ENCODE data around the gene MRPL38. TPM values are rescaled to one million over a fixed set of nuclear protein-coding genes. Genes with fewer than 3 reads are reported as not detected.

The MRPL38 gene
- total RNA-seq, 2 donors from 2014 or later, result 27.2 to 36.4 TPM

DNA sequence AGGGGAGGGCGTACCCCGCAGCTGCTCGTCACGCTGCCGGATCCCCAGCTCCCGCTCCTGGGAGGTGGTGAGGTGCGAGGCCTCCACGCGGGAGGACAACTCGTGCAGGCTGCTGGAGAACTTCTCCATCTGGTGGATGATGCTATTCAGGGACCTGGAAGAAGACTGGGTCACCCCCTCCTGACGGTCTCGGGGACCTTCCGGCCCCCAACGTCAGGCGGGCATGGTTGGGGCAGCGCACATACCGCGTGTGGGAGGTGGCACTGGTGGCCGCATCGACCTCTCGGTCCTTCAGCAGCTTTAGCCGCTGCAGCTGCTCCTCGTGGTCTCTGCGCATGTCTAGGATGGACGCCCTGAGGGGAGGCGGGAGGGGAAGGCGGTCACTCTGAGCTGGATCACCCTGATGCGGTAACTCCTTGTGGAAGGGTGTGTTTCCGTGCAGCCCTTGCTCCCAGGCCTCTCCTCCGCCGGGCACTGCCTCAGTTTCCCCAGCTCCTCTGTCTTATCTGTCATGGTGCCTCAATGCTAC lies 13.3 kb upstream of the MRPL38 start:
- Histone ChIP-seq H3K4me1 (peaks cover 0 to 10% of the 10 kb centered on the region in 2 donors), H3K36me3 (peaks cover 7% of the 10 kb centered on the region), H3K27me3 (no peaks in the 10 kb centered on the region), H3K4me3 (no peak overlapping the region), H3K27ac (no peak overlapping the region), H3K9me3 (no peaks in the 10 kb centered on the region)
- no peak for DNase-seq (ENCODE audit: low spot score)
- TF ChIP-seq, protein P1, sequence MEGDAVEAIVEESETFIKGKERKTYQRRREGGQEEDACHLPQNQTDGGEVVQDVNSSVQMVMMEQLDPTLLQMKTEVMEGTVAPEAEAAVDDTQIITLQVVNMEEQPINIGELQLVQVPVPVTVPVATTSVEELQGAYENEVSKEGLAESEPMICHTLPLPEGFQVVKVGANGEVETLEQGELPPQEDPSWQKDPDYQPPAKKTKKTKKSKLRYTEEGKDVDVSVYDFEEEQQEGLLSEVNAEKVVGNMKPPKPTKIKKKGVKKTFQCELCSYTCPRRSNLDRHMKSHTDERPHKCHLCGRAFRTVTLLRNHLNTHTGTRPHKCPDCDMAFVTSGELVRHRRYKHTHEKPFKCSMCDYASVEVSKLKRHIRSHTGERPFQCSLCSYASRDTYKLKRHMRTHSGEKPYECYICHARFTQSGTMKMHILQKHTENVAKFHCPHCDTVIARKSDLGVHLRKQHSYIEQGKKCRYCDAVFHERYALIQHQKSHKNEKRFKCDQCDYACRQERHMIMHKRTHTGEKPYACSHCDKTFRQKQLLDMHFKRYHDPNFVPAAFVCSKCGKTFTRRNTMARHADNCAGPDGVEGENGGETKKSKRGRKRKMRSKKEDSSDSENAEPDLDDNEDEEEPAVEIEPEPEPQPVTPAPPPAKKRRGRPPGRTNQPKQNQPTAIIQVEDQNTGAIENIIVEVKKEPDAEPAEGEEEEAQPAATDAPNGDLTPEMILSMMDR (IDR thresholded peaks at IDR 0.05), result no peak

DNA sequence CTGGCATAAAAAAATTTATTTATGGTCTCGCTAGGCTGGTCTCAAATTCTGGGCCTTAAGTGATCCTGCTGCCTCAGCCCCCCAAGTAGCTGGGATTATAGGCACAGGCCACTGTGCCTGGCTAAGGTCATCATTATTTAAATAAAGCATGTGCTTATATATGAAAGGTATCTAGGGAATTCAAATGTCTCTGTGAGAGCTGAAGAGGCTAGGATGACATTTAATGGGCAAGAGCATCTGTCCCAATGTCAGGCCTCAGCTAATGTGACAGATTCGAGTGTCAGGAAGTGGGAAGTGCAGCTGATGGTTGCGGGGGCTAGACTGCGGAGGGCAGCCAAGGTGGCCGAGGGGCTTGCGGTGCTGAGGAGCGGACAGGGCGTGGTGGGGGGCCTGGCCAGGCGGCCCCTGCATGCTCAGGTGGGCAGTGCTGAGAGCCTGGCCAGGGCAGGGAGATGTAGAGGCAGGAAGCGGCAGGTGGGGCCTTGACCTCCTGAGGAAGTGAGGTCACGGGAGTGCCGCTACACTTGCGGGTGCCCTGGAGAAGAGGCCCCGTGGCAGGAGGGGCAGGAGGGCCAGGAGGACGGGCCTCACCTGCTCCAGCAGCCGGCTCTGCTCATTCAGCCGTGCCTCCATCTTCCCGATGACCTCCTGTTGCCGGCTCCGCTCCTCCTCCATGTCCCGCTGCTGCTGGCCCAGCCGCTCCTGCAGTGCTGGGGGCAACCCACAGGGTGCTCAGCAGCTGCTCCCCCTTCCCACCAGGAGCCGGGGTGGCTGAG lies 12.6 kb upstream of the MRPL38 start:
- no peak overlapping the region for H3K27ac ChIP-seq
- H3K4me3 ChIP-seq, result no peak overlapping the region
- TF ChIP-seq, protein P1 (IDR thresholded peaks at IDR 0.05), result no peak
- no peak for DNase-seq (ENCODE audit: low spot score)
- peaks cover 7% of the 10 kb centered on the region for H3K36me3 ChIP-seq
- no peaks in the 10 kb centered on the region for H3K9me3 ChIP-seq
- H3K27me3 ChIP-seq, result no peaks in the 10 kb centered on the region
- peaks cover 0 to 4% of the 10 kb centered on the region in 2 donors for H3K4me1 ChIP-seq

DNA sequence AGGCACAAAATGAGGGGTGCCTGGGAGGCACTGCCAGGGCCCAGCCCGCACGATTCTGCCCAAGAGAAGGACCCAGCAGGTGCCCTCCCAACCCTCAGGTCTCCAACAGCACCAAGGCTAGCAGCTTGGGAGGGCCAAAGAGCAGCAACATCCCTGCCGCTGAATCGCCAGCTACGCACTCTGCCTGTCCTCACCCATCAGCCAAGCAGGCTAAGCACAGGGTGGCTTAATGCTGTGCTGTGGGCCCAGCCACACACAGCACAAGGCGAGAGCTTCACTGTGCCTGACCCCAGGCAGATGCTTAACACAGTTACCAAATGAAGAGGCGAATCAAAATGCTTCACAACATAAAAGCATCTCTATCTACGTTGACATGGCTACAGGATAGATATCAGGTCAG lies 10.6 kb upstream of the MRPL38 start:
- no peak overlapping the region for H3K4me3 ChIP-seq
- H3K36me3 ChIP-seq, result peaks cover 7% of the 10 kb centered on the region
- H3K4me1 ChIP-seq, result peaks cover 0 to 5% of the 10 kb centered on the region in 2 donors
- no peaks in the 10 kb centered on the region for H3K27me3 ChIP-seq
- no peaks in the 10 kb centered on the region for H3K9me3 ChIP-seq
- no peak overlapping the region for H3K27ac ChIP-seq
- TF ChIP-seq, protein P1 (IDR thresholded peaks at IDR 0.05), result no peak
- DNase-seq (ENCODE audit: low spot score), result no peak

DNA sequence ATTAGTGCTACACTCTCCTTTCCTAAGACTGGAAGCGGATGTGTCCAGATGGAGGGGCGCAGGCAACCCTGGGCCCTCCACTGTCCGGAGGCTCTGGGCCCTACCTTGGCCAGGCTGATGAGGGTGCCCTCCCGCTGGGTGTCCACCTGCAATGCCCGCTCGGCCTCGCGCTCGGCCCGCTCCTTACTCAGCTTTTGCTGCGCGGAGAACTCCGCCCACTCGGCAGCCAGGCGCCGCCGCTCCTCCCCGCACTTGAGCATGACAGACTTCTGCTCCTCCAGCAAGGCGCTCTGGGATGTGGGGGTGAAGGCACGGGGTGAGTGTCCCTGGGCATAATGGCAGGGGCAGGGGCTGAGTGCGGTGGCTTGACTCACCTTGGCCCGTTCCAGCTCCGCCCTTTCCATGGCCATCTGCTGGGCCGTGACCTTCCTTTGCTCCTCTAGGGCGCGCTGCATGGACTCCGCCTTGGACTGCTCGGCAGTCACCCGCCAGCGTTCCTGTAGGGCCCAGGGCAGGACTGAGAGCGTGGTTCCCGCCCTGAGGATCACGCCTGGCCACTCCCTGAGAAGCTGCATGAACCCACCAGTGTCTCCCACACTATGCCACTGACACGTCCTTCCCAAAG lies 10.1 kb upstream of the MRPL38 start:
- no peak for DNase-seq (ENCODE audit: low spot score)
- Histone ChIP-seq H3K4me3 (no peak overlapping the region), H3K9me3 (no peaks in the 10 kb centered on the region), H3K4me1 (peaks cover 0 to 10% of the 10 kb centered on the region in 2 donors), H3K27ac (no peak overlapping the region), H3K27me3 (no peaks in the 10 kb centered on the region), H3K36me3 (peaks cover 7% of the 10 kb centered on the region)
- TF ChIP-seq, protein P1 (IDR thresholded peaks at IDR 0.05), result no peak

DNA sequence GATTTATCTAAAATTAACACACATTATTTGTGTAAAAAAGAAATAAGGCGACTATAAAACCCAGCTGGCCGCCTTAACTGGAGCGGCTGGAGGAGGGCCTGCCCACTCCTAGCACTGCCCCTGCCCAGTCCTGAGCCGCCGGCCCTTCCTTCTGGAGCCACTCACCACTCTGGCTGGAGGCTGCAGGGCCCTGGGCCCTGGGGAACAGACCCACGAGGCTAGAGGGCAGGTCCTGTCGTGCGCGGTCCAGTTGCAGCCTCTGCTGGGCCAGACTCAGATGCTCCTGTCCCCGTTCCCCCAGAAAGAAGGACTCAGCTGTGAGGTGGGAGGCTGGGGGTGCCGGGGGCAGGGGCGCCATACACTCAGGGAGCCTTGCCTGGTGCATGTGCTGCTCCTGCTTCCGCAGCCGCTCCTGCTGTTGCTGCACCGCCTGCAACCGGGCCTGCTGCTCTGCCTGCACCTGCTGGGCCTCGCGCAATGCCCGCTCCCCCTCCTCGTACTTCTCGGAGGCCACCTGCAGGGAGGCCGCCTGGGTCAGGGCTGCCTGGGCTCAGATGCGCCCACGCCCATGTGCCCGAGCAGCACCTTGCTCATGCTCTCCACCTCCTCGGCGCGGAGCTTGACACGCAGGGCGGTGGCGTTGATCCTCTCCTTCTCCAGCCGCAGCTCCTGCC lies 9.0 kb upstream of the MRPL38 start:
- Histone ChIP-seq H3K27ac (no peak overlapping the region), H3K4me1 (peaks cover 0 to 15% of the 10 kb centered on the region in 2 donors), H3K9me3 (no peaks in the 10 kb centered on the region), H3K27me3 (no peaks in the 10 kb centered on the region), H3K36me3 (peaks cover 7% of the 10 kb centered on the region), H3K4me3 (no peak overlapping the region)
- DNase-seq (ENCODE audit: low spot score), result no peak
- TF ChIP-seq, protein P1 (IDR thresholded peaks at IDR 0.05), result no peak

Data from right atrium auricular region (tissue), 2 donors.